Suprapubic skin (tissue), 3 donors: Measurements from ENCODE around the gene SMCO1.

ENCODE experiments used
- CTCF ChIP-seq, 2 donors: fragments of 200-600 bp in 1 of 2; fragments of 450-650 bp in 1 of 2; sonication (generic) in 1 of 2; IDR thresholded peaks; one replicate each; pipeline ENCODE4 v1.5.1; 2016 to 2019; ENCODE audit warnings: antibody characterized with exemption in 2 of 2, mild to moderate bottlenecking in 1 of 2, moderate library complexity in 1 of 2
- EP300 ChIP-seq: sonication (generic); formaldehyde crosslinking; IDR thresholded peaks from one replicate; pipeline ENCODE4 v1.6.1; 2017; ENCODE audit warnings: antibody characterized with exemption

GRCh38 chr3:196517162-196517800 lies 2.1 kb upstream of the SMCO1 start:
- no peak for TF ChIP-seq CTCF (IDR thresholded peaks at IDR 0.05)
- no peak for TF ChIP-seq EP300
